Stomach (tissue), 4 donors: ENCODE data around the gene TMCO4.

Experiments used
- CTCF ChIP-seq, 7 experiments: fragments of 450-650 bp in 4 of 7; fragments of 200-600 bp in 3 of 7; sonication (generic) in 3 of 7; IDR thresholded peaks; one replicate each; pipeline ENCODE4 v1.5.1; 2016 to 2019; ENCODE audit warnings: antibody characterized with exemption in 7 of 7, control low read depth in 2 of 7, mild to moderate bottlenecking in 1 of 7
- EP300 ChIP-seq: sonication (generic); formaldehyde crosslinking; IDR thresholded peaks from one replicate; pipeline ENCODE4 v1.6.1; 2017; ENCODE audit warnings: antibody characterized with exemption
- POLR2A ChIP-seq, 4 donors: fragments of 450-650 bp; IDR thresholded peaks; one replicate each; pipeline ENCODE4 v1.6.1; 2016; ENCODE audit warnings: antibody characterized with exemption in 4 of 4, control low read depth in 2 of 4, mild to moderate bottlenecking in 1 of 4, moderate library complexity in 1 of 4
- POLR2AphosphoS5 ChIP-seq, 3 donors: sonication (generic); formaldehyde crosslinking; IDR thresholded peaks; one replicate each; pipeline ENCODE4 v1.6.1; 2016; ENCODE audit warnings: antibody characterized with exemption in 3 of 3

- no peak for TF ChIP-seq CTCF (IDR thresholded peaks at IDR 0.05)
- peak in 1 of 4 donors; percentile 20 for TF ChIP-seq POLR2A (IDR thresholded peaks at IDR 0.05)
- peak in 2 of 3 donors; percentile 48 to 56 for TF ChIP-seq POLR2AphosphoS5 (IDR thresholded peaks at IDR 0.05)
- TF ChIP-seq EP300: no peak
These were observed 15.2 kb upstream of the TMCO4 start, which contains the start of gene RNF186 for GRCh38 chr1:19814681-19815503.
